MM.1S (cell line): ENCODE measurements around the gene DHRSX.

Experiments
- DNase-seq: peaks from one replicate; pipeline ENCODE4 v3.0.0-alpha.2; 2015
- H2AFZ ChIP-seq: fragments of 300-600 bp; sonication (generic); 2 replicates; pipeline ENCODE4 v1.6.0; 2016; ENCODE audit warnings: antibody characterized with exemption, low read length
- H3F3A ChIP-seq: fragments of 300-600 bp; sonication (generic); 2 replicates; pipeline ENCODE4 v1.6.1; 2016; ENCODE audit warnings: mild to moderate bottlenecking, antibody characterized with exemption, low read length, moderate library complexity, mixed read lengths; ENCODE audit not compliant: insufficient read depth
- H3K27ac ChIP-seq: fragments of 300-600 bp; sonication (generic); 2 replicates; pipeline ENCODE4 v1.5.1; 2016; ENCODE audit warnings: mild to moderate bottlenecking, low read length
- H3K27me3 ChIP-seq: fragments of 300-600 bp; sonication (generic); replicated peaks from 2 replicates; pipeline ENCODE4 v1.6.0; 2016; ENCODE audit warnings: low read length; ENCODE audit not compliant: insufficient read depth
- H3K36me3 ChIP-seq: fragments of 300-600 bp; sonication (generic); replicated peaks from 2 replicates; pipeline ENCODE4 v1.6.1; 2016; ENCODE audit warnings: mild to moderate bottlenecking, low read length, mixed read lengths; ENCODE audit not compliant: insufficient read depth
- H3K4me1 ChIP-seq: fragments of 300-600 bp; sonication (generic); 2 replicates; pipeline ENCODE4 v1.6.1; 2016; ENCODE audit warnings: low read length, mixed read lengths
- H3K4me2 ChIP-seq: fragments of 300-600 bp; sonication (generic); 2 replicates; pipeline ENCODE4 v1.6.0; 2016; ENCODE audit warnings: low read depth, low read length
- H3K4me3 ChIP-seq: fragments of 300-600 bp; sonication (generic); 2 replicates; pipeline ENCODE4 v1.5.1; 2016; ENCODE audit warnings: low read length, mixed read lengths
- H3K79me2 ChIP-seq: fragments of 300-600 bp; sonication (generic); 2 replicates; pipeline ENCODE4 v1.6.1; 2016; ENCODE audit warnings: mixed run types, low read length, mixed read lengths
- H3K9ac ChIP-seq: fragments of 300-600 bp; sonication (generic); 2 replicates; pipeline ENCODE4 v1.6.1; 2016; ENCODE audit warnings: low read length, mixed read lengths
- H3K9me2 ChIP-seq: fragments of 300-600 bp; sonication (generic); replicated peaks from 2 replicates; pipeline ENCODE4 v1.6.1; 2016; ENCODE audit warnings: mild to moderate bottlenecking, low read length, mixed read lengths; ENCODE audit not compliant: insufficient read depth
- H3K9me3 ChIP-seq: fragments of 300-600 bp; sonication (generic); replicated peaks from 2 replicates; pipeline ENCODE4 v1.6.1; 2016; ENCODE audit warnings: mild to moderate bottlenecking, low read length, mixed read lengths; ENCODE audit not compliant: insufficient read depth
- H4K20me1 ChIP-seq: fragments of 300-600 bp; sonication (generic); 2 replicates; pipeline ENCODE4 v1.6.1; 2016; ENCODE audit warnings: mild to moderate bottlenecking, low read length, moderate library complexity, mixed read lengths; ENCODE audit not compliant: insufficient read depth
- CTCF ChIP-seq: fragments of 300-600 bp; sonication (generic); IDR thresholded peaks from 2 replicates; pipeline ENCODE4 v1.5.1; 2016; ENCODE audit warnings: antibody characterized with exemption, low read length, mixed read lengths
- EZH2 ChIP-seq: fragments of 300-600 bp; sonication (generic); optimal IDR thresholded peaks from 2 replicates; pipeline ENCODE3; 2017; ENCODE audit warnings: low read depth, mild to moderate bottlenecking, antibody characterized with exemption, low read length, mixed read lengths
- EZH2phosphoT487 ChIP-seq: fragments of 300-600 bp; sonication (generic); IDR thresholded peaks from 2 replicates; pipeline ENCODE4 v1.6.1; 2018; ENCODE audit warnings: antibody characterized with exemption, low read length

DHRSX gene

GRCh38 chrX:2301901-2302300 is 198.9 kb downstream of the DHRSX start:
- Histone ChIP-seq H3K27ac (no peak overlapping the region), H3F3A (no peaks in the 10 kb centered on the region), H3K79me2 (no peaks in the 10 kb centered on the region), H2AFZ (no peak overlapping the region), H4K20me1 (no peaks in the 10 kb centered on the region), H3K4me1 (no peaks in the 10 kb centered on the region), H3K27me3 (no peaks in the 10 kb centered on the region), H3K36me3 (no peaks in the 10 kb centered on the region), H3K9ac (no peak overlapping the region), H3K9me2 (no peaks in the 10 kb centered on the region), H3K4me3 (no peak overlapping the region), H3K4me2 (no peak overlapping the region), H3K9me3 (no peaks in the 10 kb centered on the region)
- DNase-seq: no peak
- no peak for TF ChIP-seq EZH2phosphoT487
- TF ChIP-seq EZH2: no peak
- no peak for TF ChIP-seq CTCF

GRCh38 chrX:2299871-2300270 is 200.9 kb downstream of the DHRSX start:
- TF ChIP-seq CTCF (no peak), EZH2phosphoT487 (no peak), EZH2 (no peak)
- no peaks in the 10 kb centered on the region for H4K20me1 ChIP-seq
- no peaks in the 10 kb centered on the region for H3K36me3 ChIP-seq
- no peaks in the 10 kb centered on the region for H3K4me1 ChIP-seq
- H3K27ac ChIP-seq: no peak overlapping the region
- H3K79me2 ChIP-seq: no peaks in the 10 kb centered on the region
- no peaks in the 10 kb centered on the region for H3K9me2 ChIP-seq
- no peak overlapping the region for H3K9ac ChIP-seq
- no peak overlapping the region for H2AFZ ChIP-seq
- DNase-seq: no peak
- no peaks in the 10 kb centered on the region for H3K27me3 ChIP-seq
- no peak overlapping the region for H3K4me2 ChIP-seq
- H3K9me3 ChIP-seq: no peaks in the 10 kb centered on the region
- H3K4me3 ChIP-seq: no peak overlapping the region
- H3F3A ChIP-seq: no peaks in the 10 kb centered on the region

- TF ChIP-seq EZH2 (no peak), CTCF (no peak)
- H3K27ac ChIP-seq: no peak overlapping the region
- no peak overlapping the region for H3K4me3 ChIP-seq
- H3K9me2 ChIP-seq: no peaks in the 10 kb centered on the region
- H2AFZ ChIP-seq: no peak overlapping the region
- H3F3A ChIP-seq: no peaks in the 10 kb centered on the region
- no peak for DNase-seq
- H3K36me3 ChIP-seq: no peaks in the 10 kb centered on the region
- H3K79me2 ChIP-seq: no peaks in the 10 kb centered on the region
- no peaks in the 10 kb centered on the region for H3K9me3 ChIP-seq
- no peaks in the 10 kb centered on the region for H3K27me3 ChIP-seq
- H4K20me1 ChIP-seq: no peaks in the 10 kb centered on the region
- no peak overlapping the region for H3K9ac ChIP-seq
- no peaks in the 10 kb centered on the region for H3K4me1 ChIP-seq
- H3K4me2 ChIP-seq: no peak overlapping the region
Measured at GRCh38 chrX:2286731-2287130, 214.0 kb downstream of the DHRSX start.

GRCh38 chrX:2284601-2285000 is 216.2 kb downstream of the DHRSX start:
- Histone ChIP-seq H3K27me3 (no peaks in the 10 kb centered on the region), H3F3A (no peaks in the 10 kb centered on the region), H3K9me2 (no peaks in the 10 kb centered on the region), H4K20me1 (no peaks in the 10 kb centered on the region), H3K4me1 (no peaks in the 10 kb centered on the region), H3K79me2 (no peaks in the 10 kb centered on the region), H3K9ac (no peak overlapping the region), H3K36me3 (no peaks in the 10 kb centered on the region), H3K9me3 (no peaks in the 10 kb centered on the region), H3K4me2 (no peak overlapping the region), H3K27ac (no peak overlapping the region), H2AFZ (no peak overlapping the region), H3K4me3 (no peak overlapping the region)
- DNase-seq: no peak
- TF ChIP-seq CTCF (no peak), EZH2phosphoT487 (no peak), EZH2 (no peak)
